ENCODE data around the gene ACOX1. TPM values are rescaled to one million over a fixed set of nuclear protein-coding genes. Genes with fewer than 3 reads are reported as not detected.

The ACOX1 gene
- total RNA-seq, 1 donor from 2014 or later: 22.3 TPM

GRCh38 chr17:76011951-76012350 lies 33.0 kb upstream of the ACOX1 start:
- Mint-ChIP-seq H3K27me3 (ENCODE audit: low read depth) (no peaks in the 10 kb centered on the region), H3K36me3 (ENCODE audit: low read depth) (no peaks in the 10 kb centered on the region), H3K4me1 (peaks cover 3% of the 10 kb centered on the region), H3K4me3 (no peak overlapping the region), H3K9me3 (no peaks in the 10 kb centered on the region), H3K27ac (ENCODE audit: unreplicated experiment) (no peak overlapping the region)
- no peak for TF ChIP-seq CTCF (conservative IDR thresholded peaks at IDR 0.05)
- no peak for DNase-seq (ENCODE audit: low read depth, low spot score)

GRCh38 chr17:76009969-76010661 lies 31.1 kb upstream of the ACOX1 start:
- H3K36me3 Mint-ChIP-seq (ENCODE audit: low read depth): no peaks in the 10 kb centered on the region
- no peak for TF ChIP-seq CTCF (conservative IDR thresholded peaks at IDR 0.05)
- H3K27me3 Mint-ChIP-seq (ENCODE audit: low read depth): no peaks in the 10 kb centered on the region
- no peak for DNase-seq (ENCODE audit: low read depth, low spot score)
- H3K4me1 Mint-ChIP-seq: peaks cover 3% of the 10 kb centered on the region
- no peak overlapping the region for H3K27ac Mint-ChIP-seq (ENCODE audit: unreplicated experiment)
- H3K9me3 Mint-ChIP-seq: no peaks in the 10 kb centered on the region
- H3K4me3 Mint-ChIP-seq: no peak overlapping the region

- Mint-ChIP-seq H3K4me3 (no peak overlapping the region), H3K9me3 (no peaks in the 10 kb centered on the region), H3K36me3 (ENCODE audit: low read depth) (no peaks in the 10 kb centered on the region), H3K27ac (ENCODE audit: unreplicated experiment) (no peak overlapping the region), H3K27me3 (ENCODE audit: low read depth) (no peaks in the 10 kb centered on the region), H3K4me1 (peaks cover 3% of the 10 kb centered on the region)
- no peak for TF ChIP-seq CTCF (conservative IDR thresholded peaks at IDR 0.05)
- DNase-seq (ENCODE audit: low read depth, low spot score): no peak
Measured at GRCh38 chr17:76009447-76009846, 30.5 kb upstream of the ACOX1 start.

GRCh38 chr17:76008630-76009425 lies 29.9 kb upstream of the ACOX1 start:
- Mint-ChIP-seq H3K27me3 (ENCODE audit: low read depth) (no peaks in the 10 kb centered on the region), H3K4me1 (no peaks in the 10 kb centered on the region), H3K27ac (ENCODE audit: unreplicated experiment) (no peak overlapping the region), H3K9me3 (no peaks in the 10 kb centered on the region), H3K4me3 (no peak overlapping the region), H3K36me3 (ENCODE audit: low read depth) (no peaks in the 10 kb centered on the region)
- no peak for TF ChIP-seq CTCF (conservative IDR thresholded peaks at IDR 0.05)
- no peak for DNase-seq (ENCODE audit: low read depth, low spot score)

GRCh38 chr17:76008208-76008607 lies 29.2 kb upstream of the ACOX1 start:
- no peaks in the 10 kb centered on the region for H3K36me3 Mint-ChIP-seq (ENCODE audit: low read depth)
- no peak overlapping the region for H3K4me3 Mint-ChIP-seq
- no peak for DNase-seq (ENCODE audit: low read depth, low spot score)
- no peaks in the 10 kb centered on the region for H3K4me1 Mint-ChIP-seq
- no peak for TF ChIP-seq CTCF (conservative IDR thresholded peaks at IDR 0.05)
- H3K27me3 Mint-ChIP-seq (ENCODE audit: low read depth): no peaks in the 10 kb centered on the region
- no peaks in the 10 kb centered on the region for H3K9me3 Mint-ChIP-seq
- H3K27ac Mint-ChIP-seq (ENCODE audit: unreplicated experiment): peak overlapping the region; percentile 67
